ENCODE data around the gene HSPA1A.

- TF ChIP-seq CTCF (IDR thresholded peaks at IDR 0.05; ENCODE audit: low read depth, low read length, poor library complexity, severe bottlenecking) (no peak), EZH2phosphoT487 (IDR thresholded peaks at IDR 0.05; ENCODE audit: borderline replicate concordance, low read length) (no peak)
Observed at GRCh38 chr6:31838968-31839367, 23.6 kb downstream of the HSPA1A start.

Data from DOHH2 (cell line).